GM21390 (cell line): ENCODE data around the gene PCNX3.

Experiments
- ATAC-seq: cut with Tn5 transposase; IDR thresholded peaks from one replicate; pipeline ENCODE4 v1.9.1; 2021; ENCODE audit not compliant: unreplicated experiment

Gene PCNX3

DNA sequence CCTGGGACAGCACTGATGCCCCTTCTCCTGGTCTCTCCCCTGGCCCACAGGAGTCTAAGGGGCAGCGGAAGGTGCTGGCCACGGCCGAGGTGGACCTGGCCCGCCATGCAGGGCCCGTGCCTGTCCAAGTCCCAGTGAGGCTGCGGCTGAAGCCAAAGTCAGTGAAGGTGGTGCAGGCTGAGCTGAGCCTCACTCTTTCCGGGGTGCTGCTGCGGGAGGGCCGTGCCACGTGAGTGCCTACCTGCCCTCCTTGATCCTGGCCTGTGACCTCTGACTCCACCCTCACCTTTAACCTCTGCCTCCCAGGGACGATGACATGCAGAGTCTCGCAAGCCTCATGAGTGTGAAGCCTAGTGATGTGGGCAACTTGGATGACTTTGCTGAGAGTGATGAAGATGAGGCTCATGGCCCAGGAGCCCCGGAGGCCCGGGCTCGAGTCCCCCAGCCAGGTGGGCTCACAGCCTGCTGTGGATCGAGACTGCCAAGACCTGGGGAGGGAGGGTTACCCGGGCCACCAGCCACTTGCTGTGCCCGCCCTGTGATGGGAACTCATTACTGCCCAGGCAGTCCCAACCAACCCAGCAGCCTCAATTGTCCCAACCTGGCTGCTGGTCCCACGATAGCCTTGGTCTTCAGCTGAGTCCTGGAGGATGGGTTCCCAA lies 35.4 kb upstream of the PCNX3 start:
- ATAC-seq, result no peak

DNA sequence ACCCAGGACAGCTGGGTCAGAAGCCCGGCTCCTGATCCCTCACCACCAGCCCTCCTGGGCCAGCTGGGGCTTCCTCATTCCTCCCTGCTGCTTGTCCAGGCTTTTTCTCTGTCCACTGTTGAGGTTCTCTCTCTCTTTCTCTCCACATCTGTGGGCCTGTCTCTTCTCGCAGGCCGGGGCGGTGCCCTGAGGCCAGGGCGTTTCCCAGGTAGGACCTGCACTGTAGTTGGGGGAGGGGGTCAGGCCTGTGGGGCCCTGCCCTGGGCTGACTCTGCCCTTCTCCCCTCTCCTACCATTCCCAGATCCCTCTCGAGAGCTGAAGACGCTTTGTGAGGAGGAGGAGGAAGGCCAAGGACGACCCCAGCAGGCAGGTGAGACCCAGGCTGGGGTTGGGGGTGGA lies 34.8 kb upstream of the PCNX3 start:
- no peak for ATAC-seq

DNA sequence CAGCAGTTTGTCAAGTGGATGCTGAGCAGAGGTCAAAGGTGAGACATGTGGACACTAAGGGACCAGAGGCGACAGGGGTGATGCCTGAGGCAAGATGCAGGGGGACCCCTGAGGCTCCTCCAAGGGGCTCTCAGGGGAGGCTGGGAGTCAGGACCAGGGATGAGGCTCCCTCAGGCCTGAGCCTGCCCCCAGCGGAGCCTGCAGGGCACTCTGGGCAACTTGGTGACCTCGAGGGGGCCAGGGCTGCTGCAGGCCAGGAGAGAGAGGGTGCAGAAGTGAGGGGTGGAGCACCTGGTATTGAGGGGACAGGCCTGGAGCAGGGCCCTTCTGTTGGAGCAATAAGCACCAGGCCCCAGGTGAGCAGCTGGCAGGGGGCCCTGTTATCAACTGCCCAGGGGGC lies 33.6 kb upstream of the PCNX3 start:
- ATAC-seq, result no peak

DNA sequence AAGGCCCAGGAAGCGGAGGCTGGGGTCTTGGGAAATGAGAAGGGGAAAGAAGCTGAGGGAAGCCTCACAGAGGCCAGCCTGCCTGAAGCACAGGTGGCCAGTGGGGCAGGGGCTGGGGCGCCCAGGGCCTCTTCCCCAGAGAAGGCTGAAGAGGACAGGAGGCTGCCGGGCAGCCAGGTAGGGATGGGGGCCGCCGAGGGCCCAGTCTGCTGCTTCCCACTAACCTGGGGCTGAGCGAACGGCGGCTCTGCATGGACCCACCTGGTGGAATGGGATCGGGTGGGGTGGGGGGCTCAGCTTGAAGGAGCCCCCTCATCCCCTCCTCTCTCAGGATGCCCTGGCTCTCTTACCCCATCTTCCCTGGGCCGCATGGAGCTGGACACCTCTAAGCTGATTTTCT lies 32.0 kb upstream of the PCNX3 start:
- ATAC-seq, result no peak

DNA sequence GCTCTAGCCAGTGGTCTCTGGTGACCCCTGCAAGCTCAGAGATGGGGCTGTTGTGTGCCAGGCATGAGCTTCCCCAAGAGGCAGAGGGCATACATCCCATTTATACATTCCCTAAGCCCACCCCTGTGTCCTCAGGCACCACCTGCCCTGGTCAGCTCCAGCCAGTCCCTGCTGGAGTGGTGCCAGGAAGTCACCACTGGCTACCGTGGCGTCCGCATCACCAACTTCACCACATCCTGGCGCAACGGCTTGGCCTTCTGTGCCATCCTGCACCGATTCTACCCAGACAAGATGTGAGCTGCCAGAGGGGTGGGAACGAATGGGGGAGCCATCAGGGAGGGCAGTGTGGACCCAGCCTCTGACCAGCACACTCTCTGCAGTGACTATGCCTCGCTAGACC lies 31.5 kb upstream of the PCNX3 start:
- ATAC-seq, result no peak

DNA sequence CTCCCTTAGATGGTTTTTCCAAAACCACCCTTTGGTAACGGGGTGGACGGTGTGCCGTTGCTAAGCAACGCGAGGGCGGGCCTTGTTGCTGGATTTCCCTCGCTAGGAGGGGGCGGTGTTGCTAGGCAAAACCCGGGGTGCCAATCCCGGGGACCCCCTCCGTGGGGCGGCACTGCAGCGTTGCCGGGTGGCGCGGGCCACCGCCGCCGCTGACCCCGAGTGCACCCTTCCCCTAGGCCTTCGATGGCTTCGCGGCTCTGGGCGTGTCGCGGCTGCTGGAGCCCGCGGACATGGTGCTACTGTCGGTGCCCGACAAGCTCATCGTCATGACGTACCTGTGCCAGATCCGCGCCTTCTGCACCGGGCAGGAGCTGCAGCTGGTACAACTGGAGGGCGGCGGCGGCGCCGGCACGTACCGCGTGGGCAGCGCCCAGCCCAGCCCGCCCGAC lies 30.8 kb upstream of the PCNX3 start:
- no peak for ATAC-seq

DNA sequence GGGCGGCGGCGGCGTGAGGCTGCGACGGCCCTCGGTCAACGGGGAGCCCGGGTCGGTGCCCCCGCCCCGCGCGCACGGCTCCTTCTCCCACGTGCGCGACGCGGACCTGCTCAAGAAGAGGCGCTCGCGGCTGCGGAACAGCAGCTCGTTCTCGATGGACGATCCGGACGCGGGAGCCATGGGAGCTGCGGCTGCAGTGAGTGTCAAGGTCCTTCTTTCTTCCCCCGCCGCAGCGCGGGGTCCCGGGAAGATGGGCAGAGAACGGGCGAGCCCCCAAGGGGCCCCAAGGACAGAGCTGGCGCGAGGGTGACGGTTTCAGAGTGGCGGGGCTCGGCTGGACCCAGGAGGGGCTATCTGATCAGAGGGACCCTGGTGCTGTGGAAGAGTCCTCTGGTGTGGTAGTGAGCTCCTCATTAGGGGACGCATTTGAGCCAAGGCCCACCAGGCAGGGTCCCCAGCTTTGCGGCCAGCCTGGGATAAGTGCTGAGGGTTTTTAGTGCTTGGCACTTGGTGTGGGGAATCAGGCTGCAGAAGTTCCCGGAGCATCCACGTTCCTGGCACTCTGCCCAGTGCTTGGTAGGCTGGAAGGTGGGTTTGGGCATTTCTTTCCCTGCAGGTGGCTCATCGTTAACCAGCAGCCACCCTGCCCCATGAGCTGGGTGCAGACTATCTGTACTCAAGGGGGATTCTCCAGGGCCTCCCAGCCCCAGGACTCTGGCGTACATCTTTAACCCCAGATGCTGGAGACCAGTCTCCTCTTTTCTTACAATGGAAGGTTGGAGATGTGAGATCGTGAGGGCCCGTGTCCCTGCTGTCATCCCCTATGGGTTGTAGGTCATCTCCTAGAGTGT lies 30.0 kb upstream of the PCNX3 start:
- ATAC-seq, result no peak

DNA sequence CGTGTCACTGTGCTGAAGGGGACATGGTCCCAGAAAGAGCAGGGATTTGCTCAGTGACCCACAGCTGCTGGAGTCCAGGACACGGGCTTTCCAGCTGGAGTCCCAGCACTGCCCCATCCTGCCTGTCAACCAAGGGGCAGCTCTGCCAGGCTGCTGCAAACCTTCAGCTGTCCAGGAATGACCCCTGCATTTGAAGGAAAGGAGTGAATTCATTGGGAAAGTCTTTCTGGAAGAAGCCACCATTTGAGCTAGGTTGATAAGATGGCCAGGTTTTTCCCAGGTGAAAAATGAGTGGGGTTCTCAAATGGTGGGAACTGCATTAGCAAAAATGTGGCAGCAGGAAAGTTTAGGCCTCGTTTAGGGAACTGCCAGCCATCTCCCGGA lies 29.3 kb upstream of the PCNX3 start:
- no peak for ATAC-seq

DNA sequence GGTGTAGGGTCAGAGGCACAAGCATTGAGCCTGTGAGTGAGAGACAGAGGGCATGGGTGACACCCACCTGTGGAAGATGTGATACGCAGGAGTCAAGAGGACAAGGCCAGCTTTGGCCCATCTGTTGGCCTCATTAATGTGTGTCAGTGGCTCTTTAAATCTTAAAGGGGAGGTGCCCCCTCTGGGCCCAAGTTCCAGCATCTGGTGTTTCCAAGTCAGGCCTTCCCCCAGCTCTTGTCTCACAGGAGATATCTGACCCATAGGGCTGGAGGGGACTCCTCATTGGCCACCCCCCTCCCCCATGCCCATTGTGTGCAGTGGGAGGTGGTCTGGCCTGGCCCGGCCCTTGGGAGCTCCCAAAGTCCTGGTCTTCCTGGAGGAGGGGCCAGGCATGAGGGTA lies 28.9 kb upstream of the PCNX3 start:
- ATAC-seq, result no peak

DNA sequence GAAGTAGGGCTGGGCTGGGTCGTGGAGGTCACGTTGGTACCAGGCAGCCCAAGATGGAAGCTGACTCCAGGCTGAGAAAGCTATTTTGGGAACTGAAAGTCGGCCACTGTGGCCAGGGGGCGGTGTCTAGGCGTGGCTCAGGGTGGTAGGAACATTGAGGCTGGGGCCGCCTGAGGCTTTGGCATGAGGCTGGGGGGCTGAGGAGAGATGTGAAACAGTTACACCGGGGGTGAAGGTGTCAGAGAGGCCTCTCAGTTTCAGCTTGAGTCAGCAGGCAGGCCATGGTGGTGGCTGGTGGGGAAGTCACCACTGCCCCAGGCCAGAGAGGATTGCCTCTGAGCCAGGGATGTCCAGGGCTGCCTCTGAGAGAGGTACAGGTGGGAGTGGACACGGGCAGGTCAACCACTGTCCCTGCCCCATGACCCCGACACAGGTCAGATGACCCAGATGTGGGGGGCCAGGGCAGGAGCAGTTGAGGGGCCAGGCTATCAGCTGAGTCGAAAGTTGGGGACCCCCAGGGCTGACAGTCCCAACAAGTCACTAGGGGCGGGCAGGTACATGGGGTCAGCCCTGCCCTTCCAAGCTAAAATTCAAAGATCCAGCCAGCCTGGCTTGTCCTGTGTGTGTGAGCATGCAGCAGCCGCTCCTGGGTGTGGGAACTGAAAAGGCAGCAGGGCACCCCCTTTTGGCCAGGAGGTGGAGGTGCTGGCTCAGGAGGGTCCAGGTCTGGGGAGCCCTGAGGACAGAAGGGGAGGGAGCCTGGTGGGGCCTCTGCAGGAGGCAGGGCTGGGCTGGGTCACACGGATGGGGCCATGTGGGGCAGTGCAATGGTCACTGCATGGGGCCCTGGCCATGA lies 27.1 kb upstream of the PCNX3 start:
- ATAC-seq, result peak; percentile 80

DNA sequence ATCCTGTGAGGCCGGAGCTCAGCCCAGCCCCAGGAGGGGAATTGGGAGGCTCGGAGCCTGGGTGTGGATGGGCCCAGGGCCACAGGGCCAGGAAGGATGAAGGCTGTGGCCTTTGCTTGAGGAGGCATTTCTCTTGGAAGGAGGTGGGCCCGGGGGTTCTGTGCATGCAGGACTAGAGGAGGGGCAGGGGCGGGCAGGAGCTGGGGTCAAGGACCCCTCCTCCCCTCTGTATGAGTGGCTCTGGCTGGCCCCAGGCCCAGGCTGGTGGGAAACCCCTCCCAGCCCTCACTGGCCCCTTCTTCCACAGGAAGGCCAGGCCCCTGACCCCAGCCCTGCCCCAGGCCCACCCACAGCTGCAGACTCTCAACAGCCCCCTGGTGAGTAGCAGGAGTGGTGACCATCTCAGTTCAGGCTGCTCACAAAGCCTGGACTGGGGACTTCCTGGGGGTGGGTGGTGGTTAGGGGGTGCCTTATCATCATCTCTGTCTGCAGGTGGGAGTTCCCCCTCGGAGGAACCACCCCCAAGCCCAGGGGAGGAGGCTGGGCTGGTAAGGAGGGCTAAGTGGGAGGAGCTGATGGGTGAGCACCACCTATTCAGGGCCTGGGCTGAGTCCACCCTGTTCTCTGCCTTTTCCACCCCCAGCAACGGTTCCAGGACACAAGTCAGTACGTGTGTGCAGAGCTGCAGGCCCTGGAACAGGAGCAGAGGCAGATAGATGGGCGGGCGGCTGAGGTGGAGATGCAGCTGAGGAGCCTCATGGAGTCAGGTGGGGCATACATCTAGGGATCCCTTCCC lies 25.9 kb upstream of the PCNX3 start:
- ATAC-seq, result no peak

DNA sequence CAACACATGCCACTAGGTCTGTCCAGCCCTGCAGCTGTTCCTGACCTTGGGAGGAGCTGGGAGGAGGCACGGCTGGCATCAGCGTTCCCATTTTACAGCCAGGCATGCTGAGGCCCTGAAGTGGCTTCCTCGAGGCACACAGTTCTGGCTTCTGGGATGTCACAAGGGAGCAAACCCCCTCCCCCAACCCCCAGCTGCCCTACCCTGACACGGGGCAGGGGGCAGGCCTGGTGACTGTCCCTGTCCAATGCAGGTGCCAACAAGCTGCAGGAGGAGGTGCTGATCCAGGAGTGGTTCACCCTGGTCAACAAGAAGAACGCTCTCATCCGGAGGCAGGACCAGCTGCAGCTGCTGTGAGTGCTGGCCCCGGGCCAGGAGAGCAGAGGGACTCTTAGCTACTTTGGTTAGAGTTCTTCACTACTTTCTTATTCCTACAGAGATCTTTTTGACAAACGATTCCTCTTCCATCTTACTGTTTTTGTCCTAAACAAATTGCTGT lies 25.3 kb upstream of the PCNX3 start:
- no peak for ATAC-seq

DNA sequence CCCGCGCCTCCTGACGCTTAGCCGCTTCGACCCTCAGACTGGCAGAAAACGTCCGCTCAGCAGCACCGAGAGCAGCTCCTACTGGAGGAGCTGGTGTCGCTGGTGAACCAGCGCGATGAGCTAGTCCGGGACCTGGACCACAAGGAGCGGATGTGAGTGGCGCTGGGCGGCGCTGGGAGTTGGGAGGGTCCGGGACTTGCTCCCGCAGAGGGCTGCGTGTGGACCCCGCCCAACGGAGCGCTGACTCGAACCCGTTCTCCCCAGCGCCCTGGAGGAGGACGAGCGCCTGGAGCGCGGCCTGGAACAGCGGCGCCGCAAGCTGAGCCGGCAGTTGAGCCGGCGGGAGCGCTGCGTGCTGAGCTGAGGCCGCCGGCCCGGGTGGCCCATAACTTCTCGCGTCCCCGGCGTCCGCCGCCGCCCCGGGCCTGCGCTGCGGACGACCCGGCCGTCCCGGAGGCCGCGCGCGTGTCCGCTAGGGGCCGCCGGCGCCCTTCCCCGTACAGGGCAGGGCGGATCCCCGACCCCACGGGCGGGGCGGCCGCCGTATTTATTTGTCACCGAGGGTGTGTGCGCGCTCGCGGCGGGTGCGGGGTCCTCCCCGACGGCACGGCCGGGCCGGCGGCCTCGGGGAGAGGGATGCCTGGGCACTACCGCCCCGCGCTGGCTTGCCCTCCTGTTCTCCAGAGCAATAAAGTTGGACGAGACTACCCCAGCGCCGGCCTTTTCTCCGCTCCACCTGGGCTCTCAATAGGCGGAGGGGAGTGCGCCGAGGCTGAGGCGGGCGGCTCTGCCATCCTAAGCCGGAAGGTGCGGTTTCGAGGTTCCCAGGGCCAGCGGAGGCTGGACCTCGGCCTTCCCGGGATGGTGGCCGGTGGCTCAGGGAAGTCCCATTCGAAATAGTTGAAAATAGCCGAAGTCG lies 23.4 kb upstream of the PCNX3 start:
- ATAC-seq, result no peak

DNA sequence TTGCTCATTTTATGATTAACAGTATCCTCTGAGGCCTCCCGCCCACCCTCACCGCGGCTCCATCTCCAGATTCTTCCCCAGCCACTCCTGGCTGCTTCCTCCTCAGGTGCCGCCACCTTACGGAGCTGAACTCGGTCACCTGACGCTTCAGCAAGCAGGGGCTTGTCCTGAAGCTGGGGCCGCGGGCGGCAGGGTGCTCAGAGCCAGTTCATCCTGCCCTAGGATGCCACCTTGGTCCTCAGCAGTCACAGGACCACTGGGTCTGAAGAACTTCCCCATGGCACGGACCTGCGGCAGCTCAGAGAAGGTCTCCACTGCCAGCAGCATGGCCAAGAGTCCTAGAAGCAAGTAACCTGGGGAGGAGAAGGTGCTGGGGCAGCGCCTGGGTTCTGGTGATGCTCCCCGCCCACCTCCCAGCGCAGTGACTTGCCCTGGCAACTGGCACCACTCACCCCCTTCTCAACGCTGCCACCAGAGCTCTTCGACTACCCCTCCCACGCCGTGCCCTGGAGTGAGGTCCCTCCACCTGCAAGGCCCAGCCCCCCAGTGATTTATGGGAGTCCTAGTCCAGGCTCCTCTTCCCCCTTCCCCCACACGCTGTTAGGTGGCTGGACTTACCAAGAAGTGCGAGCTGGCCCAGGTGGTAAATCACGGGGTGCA lies 22.6 kb upstream of the PCNX3 start:
- ATAC-seq, result no peak

DNA sequence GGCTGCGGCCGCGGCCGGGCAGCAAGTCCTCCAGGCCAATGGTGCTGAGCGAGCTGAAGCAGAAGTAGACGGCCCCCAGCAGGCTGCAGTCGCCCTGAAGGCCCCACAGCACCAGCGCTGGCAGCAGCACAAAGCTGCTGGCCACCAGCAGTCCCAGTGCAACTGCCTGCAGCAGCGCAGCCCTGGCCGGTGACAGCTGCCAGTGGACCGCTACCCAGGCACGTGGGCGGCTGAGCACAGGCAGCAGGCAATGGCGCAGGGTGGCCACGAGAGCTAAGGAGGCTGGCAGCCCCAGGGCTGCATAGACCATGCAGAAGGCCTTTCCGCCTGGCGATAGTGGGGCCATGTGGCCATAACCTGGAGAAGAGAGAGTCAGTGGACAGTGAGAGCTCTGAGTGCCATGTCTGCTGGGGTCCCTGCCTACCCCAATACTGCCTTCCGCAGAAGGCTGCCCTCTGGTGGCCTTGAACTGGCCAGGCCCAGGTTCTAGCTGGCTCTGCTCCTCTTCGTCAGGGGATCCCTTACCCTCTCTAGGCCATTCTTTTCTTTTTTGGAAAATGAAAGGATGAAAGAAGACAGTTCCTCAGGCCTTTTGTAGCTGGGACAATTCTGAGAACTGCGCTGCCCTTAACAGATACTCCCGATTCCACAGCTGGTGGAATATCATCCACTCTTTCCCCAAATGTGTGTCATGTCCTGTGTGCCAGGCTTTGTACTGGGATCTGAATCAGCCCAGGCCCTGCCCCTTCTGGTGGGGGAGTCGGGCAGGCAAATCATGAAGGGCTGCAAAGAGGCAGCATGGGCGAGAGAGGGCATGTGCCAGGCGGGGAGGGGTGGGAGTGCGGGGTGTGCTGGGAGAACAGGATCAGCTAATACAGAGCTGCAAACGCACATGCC lies 21.8 kb upstream of the PCNX3 start:
- ATAC-seq, result no peak

DNA sequence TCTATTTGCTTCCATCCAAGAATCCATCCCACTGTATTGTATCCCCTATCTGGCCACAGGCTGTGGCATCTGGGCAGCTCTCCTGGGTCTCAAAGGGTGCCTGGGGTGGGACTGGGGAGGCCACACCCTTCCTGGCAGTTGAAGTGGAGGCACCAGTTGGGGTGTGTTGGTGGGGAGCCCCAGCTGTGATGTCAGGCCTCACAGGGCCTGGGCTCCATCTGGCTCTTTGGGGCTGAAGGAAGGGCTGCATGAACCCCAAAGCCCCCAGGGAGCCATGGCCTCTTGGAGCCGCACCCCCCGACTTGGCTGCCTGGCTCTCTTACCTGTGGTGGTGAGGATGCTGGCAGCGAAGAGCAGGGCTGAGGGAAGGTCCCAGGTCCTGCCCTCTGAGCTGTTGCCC lies 20.4 kb upstream of the PCNX3 start:
- no peak for ATAC-seq

DNA sequence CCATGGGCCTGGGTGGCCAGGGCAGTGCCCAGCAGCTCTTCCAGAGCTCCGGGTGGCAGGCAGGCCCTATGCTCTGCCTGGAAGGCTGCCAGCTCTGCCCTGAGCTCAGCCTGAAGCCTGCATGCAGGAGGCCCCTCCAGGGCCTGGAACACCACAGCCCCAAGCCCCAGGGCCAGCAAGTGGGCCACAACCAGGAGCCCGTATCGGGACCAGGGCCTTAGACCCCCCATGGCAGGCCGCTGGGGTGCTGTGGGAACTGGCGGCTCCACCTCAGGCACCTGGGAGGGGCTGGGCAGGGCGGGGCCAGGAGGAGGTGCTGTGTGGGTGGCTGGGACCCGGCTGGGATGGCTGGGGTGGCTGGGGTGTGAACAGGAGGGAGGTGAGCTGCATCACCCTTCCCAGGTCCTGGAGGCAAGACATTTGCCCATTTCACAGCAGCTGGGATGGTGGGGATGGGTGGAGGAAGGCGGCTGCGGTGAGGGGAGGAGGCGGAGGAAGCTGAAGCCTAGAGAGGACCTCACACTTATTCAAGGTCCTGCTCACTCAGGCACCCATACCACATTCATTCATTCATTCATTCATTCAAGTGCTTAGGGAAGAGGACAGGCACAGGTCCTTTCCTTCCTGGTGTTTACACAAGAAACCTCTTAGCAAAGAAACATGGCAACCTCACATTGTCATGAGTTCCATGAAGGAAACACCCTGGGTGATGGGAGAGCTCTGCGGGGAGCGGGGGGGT lies 19.9 kb upstream of the PCNX3 start, which contains the start of gene KCNK7:
TSS of gene KCNK7 (minus strand) at position 258 of the 739 bp plus-strand sequence. CDS start at position 230, 28 bp downstream.
- no peak for ATAC-seq
